ENCODE results near the gene PI4KA. TPM values are rescaled to one million over a fixed set of nuclear protein-coding genes. Genes with fewer than 3 reads are reported as not detected.

Gene PI4KA
- total RNA-seq, 1 experiment from 2014 or later: 65.8 TPM

GRCh38 chr22:20659258-20659657, 199.4 kb downstream of the PI4KA start:
- H3K9ac ChIP-seq (ENCODE audit: extremely low read depth, insufficient read length, low read length): no peak overlapping the region

More at GRCh38 chr22:20659258-20659657, 199.4 kb downstream of the PI4KA start:
- no peaks in the 10 kb centered on the region for H3K9me3 Mint-ChIP-seq
- Histone ChIP-seq H3T11ph (ENCODE audit: low read length) (no peak overlapping the region), H3K79me2 (ENCODE audit: insufficient read depth, low read length) (no peaks in the 10 kb centered on the region), H3K4ac (ENCODE audit: low read depth, low read length) (no peak overlapping the region), H4K20me1 (ENCODE audit: control insufficient read depth, insufficient read depth, insufficient read length) (no peaks in the 10 kb centered on the region), H2AK5ac (ENCODE audit: insufficient read length, low read length) (no peak overlapping the region), H2BK120ac (ENCODE audit: low read depth, low read length, poor library complexity, severe bottlenecking) (no peak overlapping the region), H3K79me1 (ENCODE audit: insufficient read depth, low read depth, low read length, poor library complexity, severe bottlenecking) (no peaks in the 10 kb centered on the region), H3K9me3 (ENCODE audit: control insufficient read depth, low read depth, low read length) (no peaks in the 10 kb centered on the region), H3K56ac (ENCODE audit: insufficient read length, low read depth, low read length) (no peak overlapping the region), H4K8ac (replicated peaks; ENCODE audit: insufficient read length, low read depth, low read length) (no peak overlapping the region), H2BK15ac (ENCODE audit: low read depth, low read length) (no peak overlapping the region), H3K18ac (ENCODE audit: insufficient read length, low read depth, low read length) (no peak overlapping the region), H3K23me2 (ENCODE audit: insufficient read length, low read depth, low read length, poor library complexity, severe bottlenecking) (no peaks in the 10 kb centered on the region), H2BK5ac (ENCODE audit: insufficient read length, low read length) (no peak overlapping the region), H3K23ac (ENCODE audit: insufficient read length, low read depth, low read length) (no peak overlapping the region), H3K14ac (ENCODE audit: insufficient read depth, low read length) (no peak overlapping the region), H4K91ac (ENCODE audit: insufficient read length, low read depth, low read length) (no peak overlapping the region), H2AFZ (ENCODE audit: low read length) (no peak overlapping the region), H4K5ac (ENCODE audit: insufficient read length, low read depth, low read length) (no peak overlapping the region), H3K4me1 (ENCODE audit: insufficient read depth, low read length) (no peaks in the 10 kb centered on the region), H2BK20ac (ENCODE audit: low read depth, low read length, poor library complexity, severe bottlenecking) (no peak overlapping the region), H3K4me2 (ENCODE audit: insufficient read depth, insufficient read length, low read length) (no peak overlapping the region), H2BK12ac (ENCODE audit: insufficient read length, low read depth, low read length) (no peak overlapping the region), H3K27ac (ENCODE audit: insufficient read length, low read depth, low read length) (no peak overlapping the region), H3K27me3 (ENCODE audit: insufficient read depth, low read length) (no peaks in the 10 kb centered on the region)
- H3K27ac Mint-ChIP-seq: no peak overlapping the region
- no peak for TF ChIP-seq CTCF (conservative IDR thresholded peaks at IDR 0.05)
- H3K4me3 Mint-ChIP-seq: no peak overlapping the region
- H3K4me1 Mint-ChIP-seq: no peaks in the 10 kb centered on the region
- H3K36me3 Mint-ChIP-seq (ENCODE audit: insufficient read depth in 1 of 3, low read depth in 3 of 3): no peaks in the 10 kb centered on the region
- no CpG with 5 or more reads among the region's 1 CpG for WGBS (ENCODE audit: extremely low coverage, insufficient read length, low lambda C conversion rate)
- no peak for DNase-seq
- peaks cover 25% of the 10 kb centered on the region for H3K27me3 Mint-ChIP-seq (ENCODE audit: low read depth)
